Caki2 (cell line): ENCODE results near the gene CLEC4D. TPM values are rescaled to one million over a fixed set of nuclear protein-coding genes. Genes with fewer than 3 reads are reported as not detected.
"Not testable (repeated sequence)": the region's sequence is repeated elsewhere in the genome, so short reads cannot be mapped to it uniquely, and the experiment has no call there.

Source experiments
- DNase-seq: peaks from one replicate; pipeline ENCODE4 v3.0.0-alpha.2; 2015; ENCODE audit warnings: low read depth
- in situ Hi-C: cut with HindIII; loops from 2 replicates; pipeline ENCODE4 v1.10.0; 2016; ENCODE audit warnings: low sequenced_read_pairs, low pct_unique_long_range_greater_than_20kb, mixed read lengths
- total RNA-seq: library from RNA; depleted of rRNA; stranded (reverse); fragments of >200 nt; shearing (Covaris generic); gene quantifications from 2 replicates; pipeline ENCODE4 v1.2.3, GENCODE V29; 2014; ENCODE audit warnings: low replicate concordance; rRNA removed

The CLEC4D gene
- not detected in 2 replicates for total RNA-seq

- in situ Hi-C loops: no loop called here
- DNase-seq: no peak
These were observed at the start of gene CLEC4D for GRCh38 chr12:8513256-8513655. CLEC4D (plus strand) TSS chr12:8513503; CDS start chr12:8513733, 230 bp downstream.

- no peak for DNase-seq
- in situ Hi-C loops: no loop called here
These were observed 47.9 kb upstream of the CLEC4D start for GRCh38 chr12:8465301-8465996.

GRCh38 chr12:8466241-8466640 is 47.1 kb upstream of the CLEC4D start:
- no peak for DNase-seq
- in situ Hi-C loops: no loop called here

GRCh38 chr12:8471090-8471489 is 42.2 kb upstream of the CLEC4D start:
- in situ Hi-C loops: no loop called here

GRCh38 chr12:8475508-8476203 is 37.6 kb upstream of the CLEC4D start:
- DNase-seq: no peak
- in situ Hi-C loops: no loop called here

More at GRCh38 chr12:8471090-8471489, 42.2 kb upstream of the CLEC4D start:
- no peak for DNase-seq

GRCh38 chr12:8482571-8483061 is 30.7 kb upstream of the CLEC4D start:
- no peak for DNase-seq
- in situ Hi-C loops: no loop called here

GRCh38 chr12:8483079-8483478 is 30.2 kb upstream of the CLEC4D start:
- in situ Hi-C loops: no loop called here
- DNase-seq: no peak

- in situ Hi-C loops: no loop called here
- DNase-seq: no peak
These were observed 21.4 kb upstream of the CLEC4D start for GRCh38 chr12:8491646-8492530.

GRCh38 chr12:8493084-8493483 is 20.2 kb upstream of the CLEC4D start:
- DNase-seq: no peak
- in situ Hi-C loops: no loop called here

GRCh38 chr12:8495671-8496070 is 17.6 kb upstream of the CLEC4D start:
- DNase-seq, in situ Hi-C loops: not testable (repeated sequence)

GRCh38 chr12:8496074-8496473 is 17.2 kb upstream of the CLEC4D start:
- in situ Hi-C loops, DNase-seq: not testable (repeated sequence)

GRCh38 chr12:8499616-8500015 is 13.7 kb upstream of the CLEC4D start:
- peak; percentile 2 for DNase-seq

GRCh38 chr12:8501720-8502119 is 11.6 kb upstream of the CLEC4D start:
- no peak for DNase-seq
- in situ Hi-C loops: no loop called here

More at GRCh38 chr12:8499616-8500015, 13.7 kb upstream of the CLEC4D start:
- in situ Hi-C loops: no loop called here

GRCh38 chr12:8504351-8504750 is 9.0 kb upstream of the CLEC4D start:
- no peak for DNase-seq
- in situ Hi-C loops: no loop called here

- in situ Hi-C loops: no loop called here
- DNase-seq: no peak
These were observed 5.7 kb upstream of the CLEC4D start for GRCh38 chr12:8507596-8507995.

GRCh38 chr12:8508223-8508622 is 5.1 kb upstream of the CLEC4D start:
- in situ Hi-C loops: no loop called here
- no peak for DNase-seq

GRCh38 chr12:8508910-8509841 is 4.1 kb upstream of the CLEC4D start:
- no peak for DNase-seq
- in situ Hi-C loops: no loop called here

- no peak for DNase-seq
- in situ Hi-C loops: no loop called here
These were observed 4.7 kb downstream of the CLEC4D start for GRCh38 chr12:8517971-8518370.
